ENCODE data around the gene SERPINA12. TPM values are rescaled to one million over a fixed set of nuclear protein-coding genes. Genes with fewer than 3 reads are reported as not detected.
A peak's percentile ranks its signal among the peaks of the same experiment; 100 is the strongest.

The SERPINA12 gene
- total and polyA plus RNA-seq, 2 of the 13 experiments (the other 11 are each of a cell fraction or from before 2014, with no cell fraction given): 0.08 TPM; not detected in 1

DNA sequence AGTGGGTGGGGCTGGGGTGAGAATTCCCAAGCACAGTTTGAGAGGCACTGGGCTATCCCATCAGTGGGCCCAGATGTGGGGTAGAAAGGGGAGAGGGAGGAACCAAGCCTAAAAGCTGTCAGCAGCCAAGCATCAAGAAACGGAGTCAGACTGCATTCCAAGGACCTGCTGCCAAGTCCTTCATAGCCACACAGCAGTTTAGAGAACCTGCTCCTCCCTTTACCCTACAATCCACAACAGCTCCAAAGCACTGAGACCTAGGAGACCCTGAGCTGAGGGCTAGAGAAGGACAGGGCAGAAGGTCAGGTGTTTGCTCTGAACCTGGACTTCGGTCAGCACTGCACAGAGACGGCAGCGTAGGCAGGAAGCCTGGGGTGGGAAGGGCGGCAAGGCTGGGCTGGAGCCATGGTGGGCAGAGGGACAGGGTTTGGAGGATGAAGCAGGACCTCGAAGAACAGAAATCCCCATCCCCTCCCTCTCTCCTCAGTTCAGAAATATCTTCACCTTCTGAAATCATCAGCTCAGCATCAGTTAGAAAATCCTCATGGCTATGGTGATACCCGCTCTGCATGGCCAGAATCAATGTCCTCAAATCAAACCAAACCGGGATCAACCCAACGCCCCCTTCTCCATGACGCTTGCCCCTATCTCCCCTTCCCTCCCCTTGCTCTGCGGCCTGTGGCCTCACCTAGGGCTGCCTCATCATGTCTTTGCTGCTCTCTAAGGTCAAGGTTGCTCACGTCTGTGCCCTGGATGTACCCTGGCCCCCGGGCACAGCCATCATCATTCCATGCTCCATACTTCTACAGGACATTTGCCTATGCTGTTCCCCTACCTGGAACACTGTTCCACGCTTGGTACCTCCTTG is 39.1 kb upstream of the SERPINA12 start (continued):
- TF ChIP-seq HNRNPL (IDR thresholded peaks at IDR 0.05; ENCODE audit: low read depth, low read length): 0 out of 2 replicates have a peak, but pooled peaks have one; percentile 50
- TF ChIP-seq, protein P1, sequence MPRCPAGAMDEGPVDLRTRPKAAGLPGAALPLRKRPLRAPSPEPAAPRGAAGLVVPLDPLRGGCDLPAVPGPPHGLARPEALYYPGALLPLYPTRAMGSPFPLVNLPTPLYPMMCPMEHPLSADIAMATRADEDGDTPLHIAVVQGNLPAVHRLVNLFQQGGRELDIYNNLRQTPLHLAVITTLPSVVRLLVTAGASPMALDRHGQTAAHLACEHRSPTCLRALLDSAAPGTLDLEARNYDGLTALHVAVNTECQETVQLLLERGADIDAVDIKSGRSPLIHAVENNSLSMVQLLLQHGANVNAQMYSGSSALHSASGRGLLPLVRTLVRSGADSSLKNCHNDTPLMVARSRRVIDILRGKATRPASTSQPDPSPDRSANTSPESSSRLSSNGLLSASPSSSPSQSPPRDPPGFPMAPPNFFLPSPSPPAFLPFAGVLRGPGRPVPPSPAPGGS (CRISPR knock-in tag; IDR thresholded peaks at IDR 0.05): peak; percentile 43; the same call in 1 of the 2 replicates
- TF ChIP-seq CCDC6 (CRISPR knock-in tag; IDR thresholded peaks at IDR 0.05): no peak; the same call in none of the 2 replicates
- no peak for TF ChIP-seq KLF16 (CRISPR knock-in tag; IDR thresholded peaks at IDR 0.05)
- no peak for TF ChIP-seq ZNF569 (CRISPR knock-in tag; IDR thresholded peaks at IDR 0.05; ENCODE audit: borderline replicate concordance)
- no peak for TF ChIP-seq ZFP90 (CRISPR knock-in tag; IDR thresholded peaks at IDR 0.05; ENCODE audit: borderline replicate concordance)
- TF ChIP-seq ZNF749 (CRISPR knock-in tag; IDR thresholded peaks at IDR 0.05; ENCODE audit: borderline replicate concordance): no peak
- no peak for TF ChIP-seq CBX5 (CRISPR knock-in tag; IDR thresholded peaks at IDR 0.05; ENCODE audit: borderline replicate concordance)
- peak; percentile 20 for TF ChIP-seq ASH2L (IDR thresholded peaks at IDR 0.05; ENCODE audit: insufficient read length, low read depth, low read length)
- no peak for TF ChIP-seq DNMT3B (CRISPR knock-in tag; conservative IDR thresholded peaks at IDR 0.05)
- TF ChIP-seq, protein P2, sequence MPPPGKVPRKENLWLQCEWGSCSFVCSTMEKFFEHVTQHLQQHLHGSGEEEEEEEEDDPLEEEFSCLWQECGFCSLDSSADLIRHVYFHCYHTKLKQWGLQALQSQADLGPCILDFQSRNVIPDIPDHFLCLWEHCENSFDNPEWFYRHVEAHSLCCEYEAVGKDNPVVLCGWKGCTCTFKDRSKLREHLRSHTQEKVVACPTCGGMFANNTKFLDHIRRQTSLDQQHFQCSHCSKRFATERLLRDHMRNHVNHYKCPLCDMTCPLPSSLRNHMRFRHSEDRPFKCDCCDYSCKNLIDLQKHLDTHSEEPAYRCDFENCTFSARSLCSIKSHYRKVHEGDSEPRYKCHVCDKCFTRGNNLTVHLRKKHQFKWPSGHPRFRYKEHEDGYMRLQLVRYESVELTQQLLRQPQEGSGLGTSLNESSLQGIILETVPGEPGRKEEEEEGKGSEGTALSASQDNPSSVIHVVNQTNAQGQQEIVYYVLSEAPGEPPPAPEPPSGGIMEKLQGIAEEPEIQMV (CRISPR knock-in tag; IDR thresholded peaks at IDR 0.05; ENCODE audit: low read depth): no peak
- TF ChIP-seq YEATS2 (CRISPR knock-in tag; IDR thresholded peaks at IDR 0.05; ENCODE audit: borderline replicate concordance): no peak
- no peak for TF ChIP-seq ZNF780A (CRISPR knock-in tag; IDR thresholded peaks at IDR 0.05)
- TF ChIP-seq, protein P3, sequence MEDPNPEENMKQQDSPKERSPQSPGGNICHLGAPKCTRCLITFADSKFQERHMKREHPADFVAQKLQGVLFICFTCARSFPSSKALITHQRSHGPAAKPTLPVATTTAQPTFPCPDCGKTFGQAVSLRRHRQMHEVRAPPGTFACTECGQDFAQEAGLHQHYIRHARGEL (CRISPR knock-in tag; IDR thresholded peaks at IDR 0.05): no peak
- TF ChIP-seq CAMTA2 (CRISPR knock-in tag; IDR thresholded peaks at IDR 0.05; ENCODE audit: borderline replicate concordance): no peak; the same call in 1 of the 2 replicates
- peak; percentile 79 for TF ChIP-seq ZNF772 (CRISPR knock-in tag; IDR thresholded peaks at IDR 0.05)
- TF ChIP-seq ZSCAN21 (CRISPR knock-in tag; IDR thresholded peaks at IDR 0.05; ENCODE audit: borderline replicate concordance): no peak; the same call in 1 of the 2 replicates
- no peak for TF ChIP-seq ZNF253 (CRISPR knock-in tag; IDR thresholded peaks at IDR 0.05; ENCODE audit: borderline replicate concordance)
- TF ChIP-seq MEIS1 (CRISPR knock-in tag; IDR thresholded peaks at IDR 0.05; ENCODE audit: borderline replicate concordance): peak; percentile 28; the same call in 1 of the 2 replicates
- TF ChIP-seq PHF5A (CRISPR knock-in tag; IDR thresholded peaks at IDR 0.05; ENCODE audit: low read depth, unreplicated experiment): no peak
- no peak for TF ChIP-seq DMAP1 (CRISPR knock-in tag; IDR thresholded peaks at IDR 0.05)
- TF ChIP-seq ZNF678 (CRISPR knock-in tag; IDR thresholded peaks at IDR 0.05): no peak
- TF ChIP-seq, protein P4, sequence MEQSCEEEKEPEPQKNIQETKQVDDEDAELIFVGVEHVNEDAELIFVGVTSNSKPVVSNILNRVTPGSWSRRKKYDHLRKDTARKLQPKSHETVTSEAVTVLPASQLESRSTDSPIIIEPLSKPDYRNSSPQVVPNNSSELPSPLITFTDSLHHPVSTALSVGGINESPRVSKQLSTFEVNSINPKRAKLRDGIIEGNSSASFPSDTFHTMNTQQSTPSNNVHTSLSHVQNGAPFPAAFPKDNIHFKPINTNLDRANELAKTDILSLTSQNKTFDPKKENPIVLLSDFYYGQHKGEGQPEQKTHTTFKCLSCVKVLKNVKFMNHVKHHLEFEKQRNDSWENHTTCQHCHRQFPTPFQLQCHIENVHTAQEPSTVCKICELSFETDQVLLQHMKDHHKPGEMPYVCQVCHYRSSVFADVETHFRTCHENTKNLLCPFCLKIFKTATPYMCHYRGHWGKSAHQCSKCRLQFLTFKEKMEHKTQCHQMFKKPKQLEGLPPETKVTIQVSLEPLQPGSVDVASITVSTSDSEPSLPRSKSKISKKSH (CRISPR knock-in tag; IDR thresholded peaks at IDR 0.05; ENCODE audit: borderline replicate concordance): no peak
- TF ChIP-seq ZSCAN22 (CRISPR knock-in tag; IDR thresholded peaks at IDR 0.05): no peak
- TF ChIP-seq RAD51 (IDR thresholded peaks at IDR 0.05; ENCODE audit: borderline replicate concordance): no peak
- no peak for TF ChIP-seq HHEX (CRISPR knock-in tag; IDR thresholded peaks at IDR 0.05)

Measured in HepG2 (cell line).